OCI-LY1 (cell line): ENCODE measurements around the gene CACFD1.
A peak's percentile ranks its signal among the peaks of the same experiment; 100 is the strongest.

Experiments
- H2AFZ ChIP-seq: fragments of 200-600 bp; sonication (generic), shearing (Covaris generic); 2 replicates; pipeline ENCODE4 v1.6.0; 2014; ENCODE audit warnings: antibody characterized with exemption, mild to moderate bottlenecking, low read length
- H3F3A ChIP-seq: fragments of 200-600 bp; sonication (generic), shearing (Covaris generic); 2 replicates; pipeline ENCODE4 v1.6.0; 2014; ENCODE audit warnings: mild to moderate bottlenecking, antibody characterized with exemption, low read length, moderate library complexity; ENCODE audit not compliant: insufficient read depth
- H3K27ac ChIP-seq: fragments of 200-600 bp; sonication (generic); 2 replicates; pipeline ENCODE4 v1.5.1; 2014; ENCODE audit warnings: low read length, mixed run types, mild to moderate bottlenecking, low read depth; ENCODE audit not compliant: poor library complexity, severe bottlenecking
- H3K27me3 ChIP-seq: fragments of 200-600 bp; sonication (generic); 2 replicates; pipeline ENCODE4 v1.6.0; 2014; ENCODE audit warnings: antibody characterized with exemption, mild to moderate bottlenecking, low read length, moderate library complexity; ENCODE audit not compliant: insufficient read depth
- H3K36me3 ChIP-seq: fragments of 200-600 bp; sonication (generic); 2 replicates; pipeline ENCODE4 v1.6.1; 2014; ENCODE audit warnings: mild to moderate bottlenecking, antibody characterized with exemption, low read length, moderate library complexity, mixed read lengths; ENCODE audit not compliant: insufficient read depth
- H3K4me1 ChIP-seq: fragments of 200-600 bp; sonication (generic); 2 replicates; pipeline ENCODE4 v1.5.1; 2014; ENCODE audit warnings: mild to moderate bottlenecking, low read length, moderate library complexity; ENCODE audit not compliant: insufficient read depth, severe bottlenecking
- H3K4me2 ChIP-seq: fragments of 200-600 bp; sonication (generic), shearing (Covaris generic); 2 replicates; pipeline ENCODE4 v1.6.1; 2014; ENCODE audit warnings: low read length
- H3K4me3 ChIP-seq: fragments of 200-600 bp; sonication (generic); 2 replicates; pipeline ENCODE4 v1.5.1; 2014; ENCODE audit warnings: low read length, low read depth, mild to moderate bottlenecking, mixed read lengths; ENCODE audit not compliant: poor library complexity, severe bottlenecking
- H3K79me2 ChIP-seq: fragments of 200-600 bp; shearing (Covaris generic); 2 replicates; pipeline ENCODE4 v1.6.1; 2016; ENCODE audit warnings: mixed run types, low read length, mixed read lengths; ENCODE audit not compliant: insufficient read depth
- H3K9ac ChIP-seq: fragments of 200-600 bp; sonication (generic), shearing (Covaris generic); 2 replicates; pipeline ENCODE4 v1.6.1; 2014; ENCODE audit warnings: mild to moderate bottlenecking, low read length, mixed read lengths
- H3K9me2 ChIP-seq: fragments of 200-600 bp; sonication (generic), shearing (Covaris generic); 2 replicates; pipeline ENCODE4 v1.6.1; 2014; ENCODE audit warnings: low read depth, mild to moderate bottlenecking, low read length, mixed read lengths
- H3K9me3 ChIP-seq: fragments of 200-600 bp; shearing (Covaris generic); 2 replicates; pipeline ENCODE4 v1.6.1; 2014; ENCODE audit warnings: low read length, mixed read lengths
- H4K20me1 ChIP-seq: fragments of 200-600 bp; sonication (generic), shearing (Covaris generic); 2 replicates; pipeline ENCODE4 v1.6.0; 2016; ENCODE audit warnings: mild to moderate bottlenecking, low read length; ENCODE audit not compliant: insufficient read depth
- CTCF ChIP-seq: fragments of 200-600 bp; sonication (generic), shearing (Covaris generic); IDR thresholded peaks from 2 replicates; pipeline ENCODE4 v1.5.1; 2017; ENCODE audit warnings: mild to moderate bottlenecking, antibody characterized with exemption, low read length, moderate library complexity, mixed read lengths
- EZH2 ChIP-seq: fragments of 200-600 bp; sonication (generic), shearing (Covaris generic); IDR thresholded peaks from 2 replicates; pipeline ENCODE4 v1.8.0; 2017; ENCODE audit warnings: borderline replicate concordance, mixed run types, mild to moderate bottlenecking, antibody characterized with exemption, low read length, moderate library complexity, mixed read lengths

CACFD1 gene

GRCh38 chr9:133485531-133486260 is 25.9 kb downstream of the CACFD1 start:
- Histone ChIP-seq H3K9me2 (no peaks in the 10 kb centered on the region), H3K36me3 (no peaks in the 10 kb centered on the region), H3K9me3 (no peaks in the 10 kb centered on the region), H3K9ac (peak overlapping the region; percentile 66; the same call in 1 of the 2 replicates), H2AFZ (no peak overlapping the region), H3F3A (no peaks in the 10 kb centered on the region), H3K27ac (no peak overlapping the region), H3K4me2 (peak overlapping the region; percentile 93), H3K4me3 (peak overlapping the region; percentile 55), H3K79me2 (no peaks in the 10 kb centered on the region), H4K20me1 (no peaks in the 10 kb centered on the region), H3K27me3 (0 out of 2 replicates have a peak, but pooled peaks cover 3% of the 10 kb centered on the region), H3K4me1 (peaks cover 8% of the 10 kb centered on the region)
- TF ChIP-seq EZH2 (no peak), CTCF (no peak)

- no peak overlapping the region for H2AFZ ChIP-seq
- TF ChIP-seq EZH2 (no peak), CTCF (no peak)
- H3F3A ChIP-seq: no peaks in the 10 kb centered on the region
- no peaks in the 10 kb centered on the region for H3K36me3 ChIP-seq
- 0 out of 2 replicates have a peak, but pooled peaks cover 7% of the 10 kb centered on the region for H3K27me3 ChIP-seq
- no peaks in the 10 kb centered on the region for H3K9me2 ChIP-seq
- no peak overlapping the region for H3K9ac ChIP-seq
- no peaks in the 10 kb centered on the region for H3K9me3 ChIP-seq
- H3K4me3 ChIP-seq: no peak overlapping the region
- peaks cover 8% of the 10 kb centered on the region for H3K4me1 ChIP-seq
- no peak overlapping the region for H3K27ac ChIP-seq
- H4K20me1 ChIP-seq: no peaks in the 10 kb centered on the region
- no peak overlapping the region for H3K4me2 ChIP-seq
- H3K79me2 ChIP-seq: no peaks in the 10 kb centered on the region
Measured at GRCh38 chr9:133487331-133487725, 27.6 kb downstream of the CACFD1 start.

GRCh38 chr9:133488686-133489252 is 29.0 kb downstream of the CACFD1 start:
- 0 out of 2 replicates have a peak, but pooled peaks cover 7% of the 10 kb centered on the region for H3K27me3 ChIP-seq
- TF ChIP-seq EZH2 (no peak), CTCF (no peak)
- H2AFZ ChIP-seq: no peak overlapping the region
- H3K27ac ChIP-seq: no peak overlapping the region
- H3K9me3 ChIP-seq: no peaks in the 10 kb centered on the region
- H3K4me2 ChIP-seq: no peak overlapping the region
- H3K9me2 ChIP-seq: no peaks in the 10 kb centered on the region
- H3K9ac ChIP-seq: no peak overlapping the region
- H3K4me1 ChIP-seq: peaks cover 8% of the 10 kb centered on the region
- no peaks in the 10 kb centered on the region for H3K79me2 ChIP-seq
- H3K36me3 ChIP-seq: no peaks in the 10 kb centered on the region
- no peaks in the 10 kb centered on the region for H4K20me1 ChIP-seq
- H3K4me3 ChIP-seq: no peak overlapping the region
- H3F3A ChIP-seq: no peaks in the 10 kb centered on the region
